Neural cell (in vitro differentiated cells): ENCODE measurements around the gene CPA2.

Experiments
- CTCF ChIP-seq: fragments of 450-650 bp; IDR thresholded peaks from 2 replicates; pipeline ENCODE4 v1.5.1; 2014; ENCODE audit warnings: antibody characterized with exemption, mild to moderate bottlenecking, moderate library complexity; ENCODE audit not compliant: poor library complexity, severe bottlenecking
- EP300 ChIP-seq: fragments of 450-650 bp; conservative IDR thresholded peaks from 2 replicates; pipeline ENCODE4 v1.6.1; 2014; ENCODE audit warnings: antibody characterized with exemption, mild to moderate bottlenecking, moderate library complexity; ENCODE audit not compliant: poor library complexity, severe bottlenecking
- EZH2 ChIP-seq: fragments of 200-600, 300-800 bp; shearing (Covaris generic), sonication (generic); IDR thresholded peaks from 2 replicates; pipeline ENCODE4 v1.6.1; 2014; ENCODE audit warnings: antibody characterized with exemption, low read length, borderline replicate concordance, mild to moderate bottlenecking; ENCODE audit not compliant: insufficient read depth, poor library complexity, severe bottlenecking
- MXI1 ChIP-seq: fragments of 450-650 bp; conservative IDR thresholded peaks from 2 replicates; pipeline ENCODE4 v1.6.1; 2014; ENCODE audit warnings: antibody characterized with exemption, mild to moderate bottlenecking; ENCODE audit not compliant: poor library complexity, severe bottlenecking
- POLR2AphosphoS5 ChIP-seq: IDR thresholded peaks from 2 replicates; pipeline ENCODE4 v1.6.1; 2012
- REST ChIP-seq: IDR thresholded peaks from 2 replicates; pipeline ENCODE4 v1.6.1; 2012; ENCODE audit warnings: borderline replicate concordance
- SMC3 ChIP-seq: fragments of 450-650 bp; conservative IDR thresholded peaks from 2 replicates; pipeline ENCODE4 v1.6.1; 2014; ENCODE audit warnings: antibody characterized with exemption, mild to moderate bottlenecking, moderate library complexity; ENCODE audit not compliant: poor library complexity
- TAF1 ChIP-seq: IDR thresholded peaks from 2 replicates; pipeline ENCODE4 v1.6.1; 2012; ENCODE audit warnings: low read depth

DNA sequence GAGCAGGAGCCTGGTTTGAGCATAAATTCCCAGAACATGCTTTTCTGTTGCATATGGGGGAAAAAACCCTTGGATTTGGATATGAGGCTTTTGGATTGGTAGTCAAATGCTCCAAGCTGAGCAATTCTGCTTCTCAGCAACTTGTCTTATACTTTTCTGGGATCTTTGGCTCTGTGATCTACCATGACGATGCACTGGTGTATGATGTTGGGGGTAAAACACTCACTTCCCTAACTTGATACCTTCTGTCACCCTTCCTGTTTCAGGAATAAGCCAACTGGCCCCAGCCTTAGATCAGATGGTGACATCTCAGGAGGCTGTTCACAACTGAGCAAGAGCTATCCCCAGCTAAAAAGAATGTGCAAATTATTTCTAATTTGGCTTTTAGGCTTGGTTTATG lies 13.2 kb downstream of the CPA2 start:
- TF ChIP-seq EP300, result no peak
- no peak for TF ChIP-seq CTCF
- no peak for TF ChIP-seq REST
- TF ChIP-seq EZH2, result no peak
- no peak for TF ChIP-seq POLR2AphosphoS5
- no peak for TF ChIP-seq TAF1
- no peak for TF ChIP-seq SMC3
- TF ChIP-seq MXI1, result no peak
